ENCODE results near the gene SDHAF1.
A peak's percentile ranks its signal among the peaks of the same experiment; 100 is the strongest.
"Not testable (repeated sequence)": the region's sequence is repeated elsewhere in the genome, so short reads cannot be mapped to it uniquely, and the experiment has no call there.

The SDHAF1 gene

GRCh38 chr19:36014012-36014924, 19.3 kb downstream of the SDHAF1 start, which contains the start of gene ALKBH6:
Gene ALKBH6, minus strand, starts transcription at chr19:36014213. Its CDS starts 816 bp downstream, at chr19:36013397.
- peak; percentile 99 to 100 (median 100) for DNase-seq (ENCODE audit: low read depth in 3 of 3)

GRCh38 chr19:36019061-36019670, 24.2 kb downstream of the SDHAF1 start:
- no peak for DNase-seq (ENCODE audit: low read depth in 3 of 3)

GRCh38 chr19:36023432-36023831, 28.4 kb downstream of the SDHAF1 start:
- DNase-seq (ENCODE audit: low read depth in 3 of 3) = no peak

GRCh38 chr19:36025541-36025940, 30.6 kb downstream of the SDHAF1 start:
- DNase-seq (ENCODE audit: low read depth in 3 of 3) = no peak

- DNase-seq (ENCODE audit: low read depth in 3 of 3) = no peak
Observed at GRCh38 chr19:36026091-36026876, 31.3 kb downstream of the SDHAF1 start.

GRCh38 chr19:36027696-36028095, 32.7 kb downstream of the SDHAF1 start:
- no peak for DNase-seq (ENCODE audit: low read depth in 3 of 3)

GRCh38 chr19:36028313-36029041, 33.5 kb downstream of the SDHAF1 start:
- DNase-seq (ENCODE audit: low read depth in 3 of 3) = no peak

- no peak for DNase-seq (ENCODE audit: low read depth in 3 of 3)
Observed at GRCh38 chr19:36030264-36031148, 35.5 kb downstream of the SDHAF1 start.

GRCh38 chr19:36031308-36031707, 36.3 kb downstream of the SDHAF1 start:
- DNase-seq (ENCODE audit: low read depth in 3 of 3) = no peak

GRCh38 chr19:36032251-36033104, 37.5 kb downstream of the SDHAF1 start, which contains the start of gene CLIP3:
Gene CLIP3, minus strand, starts transcription at chr19:36032873. Its CDS starts 516 bp downstream, at chr19:36032357.
- DNase-seq (ENCODE audit: low read depth in 3 of 3) = peak in 1 of 3 experiments; percentile 42

GRCh38 chr19:36040495-36040894, 45.5 kb downstream of the SDHAF1 start:
- no peak for DNase-seq (ENCODE audit: low read depth in 3 of 3)

- not testable (repeated sequence) for DNase-seq (ENCODE audit: low read depth in 3 of 3)
Observed at GRCh38 chr19:36041092-36041491, 46.1 kb downstream of the SDHAF1 start.

GRCh38 chr19:36041831-36042230, 46.8 kb downstream of the SDHAF1 start:
- no peak for DNase-seq (ENCODE audit: low read depth in 3 of 3)

- DNase-seq (ENCODE audit: low read depth in 3 of 3) = no peak
Observed at GRCh38 chr19:36043952-36044351, 49.0 kb downstream of the SDHAF1 start.
